ENCODE data around the gene EFCAB9.

- no peak for TF ChIP-seq CTCF (IDR thresholded peaks at IDR 0.05)
- TF ChIP-seq POLR2A (IDR thresholded peaks at IDR 0.05), result no peak
These were observed 54.7 kb downstream of the EFCAB9 start for GRCh38 chr5:172248637-172249036.
